ENCODE data around the gene ZNF219. TPM values are rescaled to one million over a fixed set of nuclear protein-coding genes. Genes with fewer than 3 reads are reported as not detected.

ZNF219 gene
- total and polyA plus RNA-seq, 2 of the 13 experiments (the other 11 are each of a cell fraction or from before 2014, with no cell fraction given), result 34.5 to 36.6 TPM

GRCh38 chr14:21069388-21070082, 28.9 kb downstream of the ZNF219 start (continued):
- TF ChIP-seq ZNF225 (CRISPR knock-in tag; IDR thresholded peaks at IDR 0.05) (no peak), IKZF4 (CRISPR knock-in tag; IDR thresholded peaks at IDR 0.05; ENCODE audit: borderline replicate concordance, low read depth, not compliant biosample characterization) (no peak), LBX2 (CRISPR knock-in tag; IDR thresholded peaks at IDR 0.05; ENCODE audit: borderline replicate concordance) (no peak), ZNF142 (CRISPR knock-in tag; IDR thresholded peaks at IDR 0.05) (no peak), BORCS8-MEF2B (CRISPR knock-in tag; IDR thresholded peaks at IDR 0.05) (peak; percentile 9; the same call in 1 of the 2 replicates), ZNF572 (CRISPR knock-in tag; IDR thresholded peaks at IDR 0.05) (peak; percentile 94), POLR2AphosphoS2 (IDR thresholded peaks at IDR 0.05; ENCODE audit: low read depth, low read length) (no peak), ZNF629 (CRISPR knock-in tag; conservative IDR thresholded peaks at IDR 0.05) (no peak), FOXK1 (CRISPR knock-in tag; IDR thresholded peaks at IDR 0.05; ENCODE audit: borderline replicate concordance, low read depth) (no peak), KDM3A (CRISPR knock-in tag; IDR thresholded peaks at IDR 0.05; ENCODE audit: low read depth) (no peak), AKNA (CRISPR knock-in tag; IDR thresholded peaks at IDR 0.05; ENCODE audit: borderline replicate concordance) (no peak), BRF2 (CRISPR knock-in tag; IDR thresholded peaks at IDR 0.05) (peak; percentile 7; the same call in 1 of the 2 replicates), NFYB (CRISPR knock-in tag; IDR thresholded peaks at IDR 0.05) (0 out of 2 replicates have a peak, but pooled peaks have one; percentile 16), ZNF329 (CRISPR knock-in tag; IDR thresholded peaks at IDR 0.05; ENCODE audit: low read depth) (no peak), RAD21 (CRISPR knock-in tag; IDR thresholded peaks at IDR 0.05) (no peak), KDM5A (IDR thresholded peaks at IDR 0.05; ENCODE audit: borderline replicate concordance, low read length) (no peak), ATM (IDR thresholded peaks at IDR 0.05; ENCODE audit: borderline replicate concordance) (no peak)

Measured in HepG2 (cell line).